Heart left ventricle (tissue), 16 donors: ENCODE data around the gene AFF1. TPM values are rescaled to one million over a fixed set of nuclear protein-coding genes. Genes with fewer than 3 reads are reported as not detected.
A peak's percentile ranks its signal among the peaks of the same experiment; 100 is the strongest.

ENCODE experiments used
- ATAC-seq, 4 donors: fragments of 200-7000 bp; cut with Tn5 transposase; one replicate each; pipeline ENCODE4 v1.9.1; 2020 to 2022; ENCODE audit warnings: moderate library complexity in 4 of 4, mild to moderate bottlenecking in 3 of 4, moderate number of reproducible peaks in 1 of 4
- DNase-seq, 5 donors: peaks; one replicate each; pipeline ENCODE4 v3.0.0-alpha.2; 2020
- H3K27ac ChIP-seq, 12 donors: fragments of 200-600 bp; sonication (generic) in 4 of 12; one replicate each; pipeline versions ENCODE4 v1.5.0 to v1.8.0; 2016 to 2022; ENCODE audit warnings: mild to moderate bottlenecking in 2 of 12
- H3K27me3 ChIP-seq, 9 donors: fragments of 200-600 bp; sonication (generic) in 2 of 9; one replicate each; pipeline versions ENCODE4 v1.5.1 to v1.8.0; 2016 to 2022; ENCODE audit warnings: mild to moderate bottlenecking in 3 of 9
- H3K36me3 ChIP-seq, 9 donors: fragments of 200-600 bp; sonication (generic) in 2 of 9; one replicate each; pipeline versions ENCODE4 v1.5.0 to v1.8.0; 2018 to 2022; ENCODE audit warnings: mild to moderate bottlenecking in 2 of 9
- H3K4me1 ChIP-seq, 12 donors: fragments of 200-600 bp; sonication (generic) in 4 of 12; one replicate each; pipeline versions ENCODE4 v1.5.0 to v1.8.0; 2016 to 2022; ENCODE audit warnings: mild to moderate bottlenecking in 3 of 12
- H3K4me3 ChIP-seq, 12 donors: fragments of 200-600 bp; sonication (generic) in 4 of 12; one replicate each; pipeline versions ENCODE4 v1.5.0 to v1.8.0; 2017 to 2022; ENCODE audit warnings: mild to moderate bottlenecking in 9 of 12, moderate library complexity in 4 of 12
- H3K9me3 ChIP-seq, 12 donors: fragments of 200-600 bp; sonication (generic) in 4 of 12; one replicate each; pipeline versions ENCODE4 v1.5.0 to v1.8.0; 2016 to 2022; ENCODE audit warnings: mild to moderate bottlenecking in 1 of 12
- CTCF ChIP-seq, 12 donors: fragments of 200-600 bp; sonication (generic) in 4 of 12; IDR thresholded peaks; one replicate each; pipeline versions ENCODE4 v1.5.0 to v1.8.0; 2018 to 2022; ENCODE audit warnings: antibody characterized with exemption in 12 of 12, mild to moderate bottlenecking in 5 of 12
- POLR2A ChIP-seq, 2 donors: fragments of 450-650 bp; IDR thresholded peaks; one replicate each; pipeline ENCODE4 v1.6.1; 2017; ENCODE audit warnings: antibody characterized with exemption in 2 of 2, mild to moderate bottlenecking in 2 of 2, moderate library complexity in 2 of 2
- WGBS, 4 donors: extraction: QIAGEN DNeasy Blood & Tissue Kit in 2 of 4; methylation state at CpG; one replicate each; pipeline versions ENCODE4 v1.1.5 to v1.1.7; 2013 to 2018; 5-methylcytosine and 5-hydroxymethylcytosine counted together
- intact Hi-C, 10 donors: fragments of 100-400 bp; cut with DNase I; formaldehyde crosslinking; loops; one replicate each; pipeline versions ENCODE4 v1.11.1 to v1.14.2; 2022
- polyA plus RNA-seq, 2 donors: library from polyadenylated mRNA; stranded (reverse); fragments of 200-250 nt; gene quantifications; one replicate each; pipeline ENCODE4 v1.2.3, GENCODE V29; 2013
- total RNA-seq, 9 donors: library from RNA; depleted of rRNA in 2 of 9; stranded (reverse); fragments of >200 nt in 2 of 9; fragmentation: NEBNext Ultra II Directional in 3 of 9; extraction: Animal tissue kit (Norgen Biotek cat#: 25700) in 3 of 9; gene quantifications; one replicate each; pipeline versions ENCODE4 v1.1.0 to v1.2.4, GENCODE V29; 2016 to 2023
- donor health status: ischemic (EF 13 %, LVEDD 7.1; RV severe dilation, severe dysfunction).
- donor health status: healthy with polysubstance abuse.
- donor health status: DM: no; HTN: yes; CAD: no.
- donor health status: DM: no; HTN: no; CAD: no.
- donor health status: ischemic (EF 25% LVEDD 6.9; RV normal size, moderate dysfunction).
- donor health status: ischemic (EF 25% LVEDD 5.7; RV mildly dilated, moderate dysfunction).
- donor health status: healthy.
- donor health status: DM: yes; HTN: yes; CAD: no.
- donor health status: ischemic (EF 35%, LVEDD 5.7; RV mildly dilated, moderate dysfunction).
- donor health status: nonischemic (EF 11% LVEDD 7.7; RV severe dilation, severe dysfunction).
- donor health status: DM: yes; HTN: yes; CAD: no.
- donor health status: PGD.
- donor health status: ischemic (EF 29% LVEDD 5.4; RV normal size, mild dysfunction).
- donor health status: nonischemic (EF 23%, LVEDD 6.1; RV moderate dilation, normal function).

The AFF1 gene
- total and polyA plus RNA-seq, 11 donors, result 51.8 to 96.5 (median 72.8) TPM

GRCh38 chr4:87132035-87132434 is 197.2 kb downstream of the AFF1 start:
- H3K36me3 ChIP-seq, result peaks cover 0 to 100% (median 98%) of the 10 kb centered on the region in 9 donors
- no peak overlapping the region for H3K4me3 ChIP-seq
- H3K27me3 ChIP-seq, result no peaks in the 10 kb centered on the region
- intact Hi-C loops, result no loop called here
- H3K9me3 ChIP-seq, result no peaks in the 10 kb centered on the region
- H3K4me1 ChIP-seq, result peaks cover 0 to 34% (median 12%) of the 10 kb centered on the region in 12 donors
- ATAC-seq, result no peak
- 92 to 95% (median 95%) methylated on average over 8 of the region's 8 CpGs for WGBS, 4 donors
- no peak for TF ChIP-seq POLR2A (IDR thresholded peaks at IDR 0.05)
- no peak for TF ChIP-seq CTCF (IDR thresholded peaks at IDR 0.05)
- H3K27ac ChIP-seq, result no peak overlapping the region
- no peak for DNase-seq

GRCh38 chr4:87133183-87133582 is 198.4 kb downstream of the AFF1 start:
- 28 to 41% (median 36%) methylated on average over 2 of the region's 2 CpGs for WGBS, 4 donors
- Histone ChIP-seq H3K4me1 (peaks cover 0 to 28% (median 12%) of the 10 kb centered on the region in 12 donors), H3K36me3 (peaks cover 0 to 100% (median 98%) of the 10 kb centered on the region in 9 donors), H3K9me3 (no peaks in the 10 kb centered on the region), H3K4me3 (no peak overlapping the region), H3K27ac (peak overlapping the region in 9 of 12 donors; percentile 3 to 71 (median 59)), H3K27me3 (no peaks in the 10 kb centered on the region)
- no peak for TF ChIP-seq CTCF (IDR thresholded peaks at IDR 0.05)
- no peak for TF ChIP-seq POLR2A (IDR thresholded peaks at IDR 0.05)
- DNase-seq (no peak), ATAC-seq (peak; percentile 55 to 72 (median 66))
- intact Hi-C loops, result no loop called here

- Histone ChIP-seq H3K9me3 (no peaks in the 10 kb centered on the region), H3K27ac (peak overlapping the region in 5 of 12 donors; percentile 56 to 71 (median 64)), H3K4me1 (peaks cover 0 to 24% (median 9%) of the 10 kb centered on the region in 12 donors), H3K4me3 (no peak overlapping the region), H3K27me3 (no peaks in the 10 kb centered on the region), H3K36me3 (peaks cover 0 to 100% (median 93%) of the 10 kb centered on the region in 9 donors)
- intact Hi-C loops, result no loop called here
- TF ChIP-seq POLR2A (IDR thresholded peaks at IDR 0.05) (no peak), CTCF (IDR thresholded peaks at IDR 0.05) (no peak)
- WGBS, 4 donors, result 49 to 75% (median 60%) methylated on average over 3 of the region's 3 CpGs
- ATAC-seq (peak; percentile 21 to 61 (median 34)), DNase-seq (no peak)
Observed at GRCh38 chr4:87134122-87134521, 199.3 kb downstream of the AFF1 start.

GRCh38 chr4:87141428-87141827 is 206.6 kb downstream of the AFF1 start:
- Histone ChIP-seq H3K27ac (no peak overlapping the region), H3K36me3 (peaks cover 0 to 81% (median 68%) of the 10 kb centered on the region in 9 donors), H3K4me3 (no peak overlapping the region), H3K4me1 (peaks cover 0 to 11% (median 0%) of the 10 kb centered on the region in 12 donors), H3K27me3 (no peaks in the 10 kb centered on the region), H3K9me3 (no peaks in the 10 kb centered on the region)
- ATAC-seq (peak; percentile 32 to 70 (median 52)), DNase-seq (no peak)
- intact Hi-C loops, result loop anchor here in 1 of 10 donors (10.0 kb wide), 1 partner anchor 323 kb away; no protein-coding TSS in a partner anchor
- no peak for TF ChIP-seq CTCF (IDR thresholded peaks at IDR 0.05)
- no peak for TF ChIP-seq POLR2A (IDR thresholded peaks at IDR 0.05)
- 45 to 59% (median 54%) methylated on average over 3 of the region's 3 CpGs for WGBS, 4 donors
